Measurements from ENCODE around the gene NELFCD.

DNA sequence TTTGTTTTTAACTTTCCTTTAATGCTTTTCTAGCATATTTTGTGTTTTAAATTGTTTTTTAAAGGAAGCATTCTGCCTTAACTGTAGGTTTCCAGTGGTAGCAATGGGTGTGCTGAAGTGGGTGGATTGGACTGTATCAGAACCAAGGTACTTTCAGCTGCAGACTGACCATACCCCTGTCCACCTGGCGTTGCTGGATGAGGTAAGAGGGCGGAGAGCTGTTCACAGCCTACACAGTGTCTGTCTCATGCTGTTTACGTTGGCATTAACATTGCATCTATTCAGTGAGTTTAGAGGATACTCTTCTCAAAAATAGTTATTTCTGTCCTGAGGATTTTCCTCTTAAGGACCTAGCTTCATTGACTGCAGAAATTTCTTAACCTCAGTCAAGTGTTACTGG lies 11.9 kb downstream of the NELFCD start:
- TF ChIP-seq, protein P1, sequence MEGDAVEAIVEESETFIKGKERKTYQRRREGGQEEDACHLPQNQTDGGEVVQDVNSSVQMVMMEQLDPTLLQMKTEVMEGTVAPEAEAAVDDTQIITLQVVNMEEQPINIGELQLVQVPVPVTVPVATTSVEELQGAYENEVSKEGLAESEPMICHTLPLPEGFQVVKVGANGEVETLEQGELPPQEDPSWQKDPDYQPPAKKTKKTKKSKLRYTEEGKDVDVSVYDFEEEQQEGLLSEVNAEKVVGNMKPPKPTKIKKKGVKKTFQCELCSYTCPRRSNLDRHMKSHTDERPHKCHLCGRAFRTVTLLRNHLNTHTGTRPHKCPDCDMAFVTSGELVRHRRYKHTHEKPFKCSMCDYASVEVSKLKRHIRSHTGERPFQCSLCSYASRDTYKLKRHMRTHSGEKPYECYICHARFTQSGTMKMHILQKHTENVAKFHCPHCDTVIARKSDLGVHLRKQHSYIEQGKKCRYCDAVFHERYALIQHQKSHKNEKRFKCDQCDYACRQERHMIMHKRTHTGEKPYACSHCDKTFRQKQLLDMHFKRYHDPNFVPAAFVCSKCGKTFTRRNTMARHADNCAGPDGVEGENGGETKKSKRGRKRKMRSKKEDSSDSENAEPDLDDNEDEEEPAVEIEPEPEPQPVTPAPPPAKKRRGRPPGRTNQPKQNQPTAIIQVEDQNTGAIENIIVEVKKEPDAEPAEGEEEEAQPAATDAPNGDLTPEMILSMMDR (IDR thresholded peaks at IDR 0.05): no peak
- no peak for TF ChIP-seq ZFX (IDR thresholded peaks at IDR 0.05; ENCODE audit: borderline replicate concordance)

All from 22Rv1 (cell line).